PFSK-1 (cell line): ENCODE data around the gene ARTN.

Experiments used
- FOXP2 ChIP-seq: optimal IDR thresholded peaks from 2 replicates; pipeline ENCODE3; 2011; ENCODE audit warnings: borderline replicate concordance, control low read depth, inconsistent platforms; ENCODE audit not compliant: insufficient read depth; ENCODE audit errors: extremely low read length, extremely low read depth
- POLR2AphosphoS5 ChIP-seq: IDR thresholded peaks from 2 replicates; pipeline ENCODE4 v1.6.1; 2012; ENCODE audit warnings: low read depth, mild to moderate bottlenecking, control low read depth, low read length, moderate library complexity
- REST ChIP-seq, 2 experiments: IDR thresholded peaks; 2 replicates each; pipeline versions ENCODE4 v1.6.1 to v1.8.0; 2011 to 2012; ENCODE audit warnings: low read depth in 2 of 2, low read length in 2 of 2, control low read depth in 1 of 2, inconsistent platforms in 1 of 2, mild to moderate bottlenecking in 1 of 2, moderate library complexity in 1 of 2; ENCODE audit not compliant: insufficient read depth in 1 of 2
- SIN3A ChIP-seq: IDR thresholded peaks from 2 replicates; pipeline ENCODE4 v1.6.1; 2012; ENCODE audit warnings: mild to moderate bottlenecking, low read length, moderate library complexity, borderline replicate concordance; ENCODE audit not compliant: insufficient read depth
- TAF1 ChIP-seq: IDR thresholded peaks from 2 replicates; pipeline ENCODE4 v1.6.1; 2012; ENCODE audit warnings: low read length, control low read depth, borderline replicate concordance; ENCODE audit not compliant: insufficient read depth

GRCh38 chr1:43938892-43939587 is 5.4 kb downstream of the ARTN start:
- no peak for TF ChIP-seq TAF1
- no peak for TF ChIP-seq POLR2AphosphoS5
- no peak for TF ChIP-seq REST (IDR thresholded peaks at IDR 0.05; ENCODE audit: insufficient read depth in 1 of 2, low read depth in 2 of 2, low read length in 2 of 2)
- TF ChIP-seq SIN3A: no peak
- TF ChIP-seq FOXP2: no peak
